Osteoblast (primary cell): ENCODE data around the gene CDH18. TPM values are rescaled to one million over a fixed set of nuclear protein-coding genes. Genes with fewer than 3 reads are reported as not detected.

Experiments used
- DNase-seq: peaks from one replicate; pipeline ENCODE4 v3.0.0; 2011; ENCODE audit warnings: low spot score, mixed read lengths; ENCODE audit not compliant: insufficient read length; ENCODE audit errors: missing footprints
- H2AFZ ChIP-seq: 2 replicates; pipeline ENCODE4 v1.6.0; 2011; ENCODE audit warnings: mild to moderate bottlenecking, low read length
- H3K27ac ChIP-seq: 2 replicates; pipeline ENCODE4 v1.5.1; 2011; ENCODE audit warnings: mild to moderate bottlenecking, low read depth, low read length, moderate library complexity
- H3K27me3 ChIP-seq: 2 replicates; pipeline ENCODE4 v1.6.0; 2012; ENCODE audit warnings: mild to moderate bottlenecking, control low read depth, inconsistent platforms, low read length, moderate library complexity; ENCODE audit not compliant: insufficient read depth
- H3K36me3 ChIP-seq: 2 replicates; pipeline ENCODE4 v1.5.1; 2011; ENCODE audit warnings: mild to moderate bottlenecking, low read length, control low read depth, moderate library complexity; ENCODE audit not compliant: insufficient read depth
- H3K4me1 ChIP-seq: 2 replicates; pipeline ENCODE4 v1.5.1; 2011; ENCODE audit warnings: mild to moderate bottlenecking, low read length, control low read depth, moderate library complexity; ENCODE audit not compliant: insufficient read depth
- H3K4me2 ChIP-seq: 2 replicates; pipeline ENCODE4 v1.6.0; 2011; ENCODE audit warnings: mild to moderate bottlenecking, low read length; ENCODE audit not compliant: insufficient read depth
- H3K4me3 ChIP-seq: fragments of 200-600 bp; sonication (generic); 3 replicates; pipeline ENCODE4 v1.5.1; 2012; ENCODE audit warnings: mild to moderate bottlenecking, low read length, inconsistent platforms; ENCODE audit not compliant: insufficient read depth
- H3K79me2 ChIP-seq: 2 replicates; pipeline ENCODE4 v1.6.0; 2012; ENCODE audit warnings: mild to moderate bottlenecking, low read length, control low read depth, inconsistent platforms; ENCODE audit not compliant: insufficient read depth
- H3K9me3 ChIP-seq: 2 replicates; pipeline ENCODE4 v1.5.1; 2011; ENCODE audit warnings: low read depth, low read length, control low read depth
- H4K20me1 ChIP-seq: 2 replicates; pipeline ENCODE4 v1.6.0; 2012; ENCODE audit warnings: mild to moderate bottlenecking, low read length, control low read depth; ENCODE audit not compliant: insufficient read depth
- total RNA-seq: library from RNA; depleted of rRNA; stranded (reverse); fragments of >200 nt; gene quantifications from 2 replicates; pipeline ENCODE4 v1.2.3, GENCODE V29; 2012
- TF ChIP-seq, protein P1 (sequence below): IDR thresholded peaks from 2 replicates; pipeline ENCODE4 v1.5.1; 2011; ENCODE audit warnings: mild to moderate bottlenecking, low read depth, low read length, moderate library complexity; ENCODE audit errors: extremely low read depth

Gene CDH18
- total RNA-seq, 1 donor, result 0.36 TPM

DNA sequence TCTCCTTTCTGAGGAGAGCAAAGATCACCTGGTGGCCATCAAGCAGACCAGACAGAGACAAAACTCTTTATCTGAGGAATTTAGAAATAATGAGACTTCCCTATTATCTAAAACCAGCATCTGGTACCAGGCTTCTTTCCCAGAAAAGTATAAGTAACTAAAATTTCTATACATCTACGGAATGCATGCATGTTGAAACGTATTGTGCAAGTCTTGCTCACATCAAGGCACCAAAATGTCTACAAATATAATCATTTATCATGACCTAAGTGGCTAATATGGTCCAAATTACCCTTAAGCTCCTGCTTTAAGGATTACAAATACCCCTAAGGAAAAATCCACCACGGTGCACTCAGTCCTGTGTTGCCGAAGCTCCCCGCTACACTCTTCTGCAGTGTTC is 286.3 kb downstream of the CDH18 start:
- TF ChIP-seq, protein P1, sequence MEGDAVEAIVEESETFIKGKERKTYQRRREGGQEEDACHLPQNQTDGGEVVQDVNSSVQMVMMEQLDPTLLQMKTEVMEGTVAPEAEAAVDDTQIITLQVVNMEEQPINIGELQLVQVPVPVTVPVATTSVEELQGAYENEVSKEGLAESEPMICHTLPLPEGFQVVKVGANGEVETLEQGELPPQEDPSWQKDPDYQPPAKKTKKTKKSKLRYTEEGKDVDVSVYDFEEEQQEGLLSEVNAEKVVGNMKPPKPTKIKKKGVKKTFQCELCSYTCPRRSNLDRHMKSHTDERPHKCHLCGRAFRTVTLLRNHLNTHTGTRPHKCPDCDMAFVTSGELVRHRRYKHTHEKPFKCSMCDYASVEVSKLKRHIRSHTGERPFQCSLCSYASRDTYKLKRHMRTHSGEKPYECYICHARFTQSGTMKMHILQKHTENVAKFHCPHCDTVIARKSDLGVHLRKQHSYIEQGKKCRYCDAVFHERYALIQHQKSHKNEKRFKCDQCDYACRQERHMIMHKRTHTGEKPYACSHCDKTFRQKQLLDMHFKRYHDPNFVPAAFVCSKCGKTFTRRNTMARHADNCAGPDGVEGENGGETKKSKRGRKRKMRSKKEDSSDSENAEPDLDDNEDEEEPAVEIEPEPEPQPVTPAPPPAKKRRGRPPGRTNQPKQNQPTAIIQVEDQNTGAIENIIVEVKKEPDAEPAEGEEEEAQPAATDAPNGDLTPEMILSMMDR, result no peak
- Histone ChIP-seq H3K4me3 (no peak overlapping the region), H3K36me3 (no peaks in the 10 kb centered on the region), H2AFZ (no peak overlapping the region), H3K9me3 (no peaks in the 10 kb centered on the region), H3K4me1 (no peaks in the 10 kb centered on the region), H3K4me2 (no peak overlapping the region), H4K20me1 (no peaks in the 10 kb centered on the region), H3K27ac (no peak overlapping the region), H3K79me2 (no peaks in the 10 kb centered on the region), H3K27me3 (no peaks in the 10 kb centered on the region)
- DNase-seq, result no peak

DNA sequence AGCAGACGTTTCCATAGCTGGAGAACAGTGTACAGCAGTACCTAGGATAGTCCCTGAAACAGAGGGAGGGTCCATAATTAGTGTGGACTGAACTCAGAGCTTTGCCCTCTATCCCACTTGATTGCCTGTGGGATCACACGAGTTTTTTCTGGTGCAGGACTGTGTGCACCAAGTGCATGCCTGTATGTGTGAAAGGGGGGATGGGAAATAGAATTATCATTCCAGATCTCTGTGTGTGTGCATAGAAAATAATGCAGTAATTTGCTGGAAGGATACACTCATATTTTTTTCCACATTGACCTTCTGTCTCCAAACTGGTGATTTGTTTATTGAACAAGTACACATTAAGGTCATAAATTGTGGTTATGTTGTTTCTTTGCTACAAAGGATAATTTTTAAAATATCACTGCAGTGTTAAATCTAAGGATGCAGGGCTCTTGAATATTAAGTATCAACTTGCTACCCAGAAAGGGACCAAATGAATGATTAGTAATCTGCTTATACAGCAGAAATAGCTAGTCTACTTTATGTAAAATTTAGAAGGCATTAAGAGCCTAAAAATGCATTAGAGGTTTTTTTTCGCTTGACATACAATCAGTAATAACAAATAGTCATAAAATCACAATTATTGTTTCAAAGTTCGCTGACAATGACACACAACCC is 292.9 kb downstream of the CDH18 start:
- H3K79me2 ChIP-seq, result no peaks in the 10 kb centered on the region
- no peak overlapping the region for H3K4me3 ChIP-seq
- H3K9me3 ChIP-seq, result no peaks in the 10 kb centered on the region
- H3K27ac ChIP-seq, result no peak overlapping the region
- no peaks in the 10 kb centered on the region for H3K4me1 ChIP-seq
- H3K4me2 ChIP-seq, result no peak overlapping the region
- H3K36me3 ChIP-seq, result no peaks in the 10 kb centered on the region
- no peak overlapping the region for H2AFZ ChIP-seq
- DNase-seq, result no peak
- TF ChIP-seq, protein P1, result no peak
- H3K27me3 ChIP-seq, result no peaks in the 10 kb centered on the region
- no peaks in the 10 kb centered on the region for H4K20me1 ChIP-seq

DNA sequence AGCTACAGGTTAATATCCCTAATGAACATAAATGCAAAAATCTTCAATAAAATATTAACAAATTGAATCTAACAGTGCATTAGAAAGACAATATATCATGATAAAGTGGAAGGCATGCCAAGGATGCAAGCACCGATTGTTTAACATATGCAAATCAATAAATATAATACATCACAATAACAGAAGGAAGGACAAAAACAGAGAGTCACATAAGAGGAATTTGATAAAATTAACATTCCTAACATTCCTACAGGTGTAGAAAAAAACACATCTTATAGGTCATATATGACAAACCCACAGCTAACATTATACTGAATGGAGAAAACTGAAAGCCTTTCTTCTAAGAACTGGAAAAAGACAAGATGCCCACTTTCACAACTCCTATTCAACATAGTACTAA is 297.0 kb downstream of the CDH18 start:
- no peaks in the 10 kb centered on the region for H3K27me3 ChIP-seq
- no peak overlapping the region for H3K27ac ChIP-seq
- H3K4me2 ChIP-seq, result no peak overlapping the region
- no peaks in the 10 kb centered on the region for H3K79me2 ChIP-seq
- no peak overlapping the region for H3K4me3 ChIP-seq
- H3K9me3 ChIP-seq, result peaks cover 2% of the 10 kb centered on the region
- H3K4me1 ChIP-seq, result no peaks in the 10 kb centered on the region
- H3K36me3 ChIP-seq, result no peaks in the 10 kb centered on the region
- H4K20me1 ChIP-seq, result no peaks in the 10 kb centered on the region
- TF ChIP-seq, protein P1, result no peak
- no peak for DNase-seq
- H2AFZ ChIP-seq, result no peak overlapping the region

DNA sequence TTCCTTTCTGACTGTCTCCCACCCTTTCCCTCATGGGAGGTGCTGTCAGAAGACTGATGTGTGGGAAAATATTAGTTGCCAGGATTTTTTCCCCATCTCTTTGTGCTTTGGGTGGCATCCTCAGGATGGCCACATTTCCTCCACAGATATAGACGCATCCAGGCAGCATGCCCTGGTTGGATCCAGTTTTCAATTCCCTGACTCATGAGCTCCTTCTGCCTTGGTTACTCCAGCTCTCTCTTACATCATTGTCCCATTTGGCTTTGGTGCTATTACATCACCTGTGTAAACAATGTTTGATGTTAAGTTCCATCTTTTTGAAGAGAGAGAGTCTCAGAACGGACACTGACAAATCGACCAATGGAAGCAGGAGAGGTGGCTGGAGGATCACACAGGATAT is 302.5 kb downstream of the CDH18 start:
- no peaks in the 10 kb centered on the region for H3K4me1 ChIP-seq

More for the DNA sequence above, 302.5 kb downstream of the CDH18 start:
- Histone ChIP-seq H3K9me3 (peaks cover 7% of the 10 kb centered on the region), H3K79me2 (no peaks in the 10 kb centered on the region), H3K27me3 (no peaks in the 10 kb centered on the region), H3K27ac (no peak overlapping the region), H3K36me3 (no peaks in the 10 kb centered on the region), H3K4me3 (no peak overlapping the region), H4K20me1 (no peaks in the 10 kb centered on the region), H2AFZ (no peak overlapping the region), H3K4me2 (no peak overlapping the region)
- TF ChIP-seq, protein P1, result no peak
- no peak for DNase-seq
